Measurements from ENCODE around the gene PSMC5. TPM values are rescaled to one million over a fixed set of nuclear protein-coding genes. Genes with fewer than 3 reads are reported as not detected.

Gene PSMC5
- total and polyA plus RNA-seq, 9 of the 15 experiments (the other 6 are each of a cell fraction or from before 2014, with no cell fraction given), result 89.2 to 393 (median 161) TPM

GRCh38 chr17:63834431-63835166 lies 7.4 kb downstream of the PSMC5 start (continued):
- TF ChIP-seq TFAP4 (CRISPR knock-in tag; IDR thresholded peaks at IDR 0.05; ENCODE audit: borderline replicate concordance) (peak; percentile 45; the same call in 1 of the 2 replicates), E2F5 (CRISPR knock-in tag; IDR thresholded peaks at IDR 0.05) (no peak), POLR3A (IDR thresholded peaks at IDR 0.05; ENCODE audit: borderline replicate concordance, extremely low read depth, insufficient read depth, insufficient read length) (no peak), HLTF (IDR thresholded peaks at IDR 0.05) (no peak), YBX1 (IDR thresholded peaks at IDR 0.05) (no peak), CTCF (IDR thresholded peaks at IDR 0.05 in 2 of 3, conservative IDR thresholded peaks at IDR 0.05 in 1 of 3; ENCODE audit: insufficient read depth in 2 of 3, low read depth in 1 of 3, low read length in 3 of 3) (peak; percentile 91 to 99 (median 99)), E2F6 (IDR thresholded peaks at IDR 0.05; ENCODE audit: borderline replicate concordance in 1 of 2, extremely low read depth in 1 of 2, insufficient read depth in 1 of 2, insufficient read length in 1 of 2, low read depth in 1 of 2, low read length in 1 of 2, poor library complexity in 1 of 2, severe bottlenecking in 1 of 2) (peak in 1 of 2 experiments; percentile 6), CBFA2T3 (IDR thresholded peaks at IDR 0.05) (no peak), PYGO2 (tag; IDR thresholded peaks at IDR 0.05) (no peak), ZNF274 (IDR thresholded peaks at IDR 0.05; ENCODE audit: borderline replicate concordance, low read depth, low read length) (no peak), SMARCA4 (IDR thresholded peaks at IDR 0.05) (peak; percentile 35; the same call in 1 of the 2 replicates), ZNF384 (IDR thresholded peaks at IDR 0.05; ENCODE audit: low read depth, low read length) (peak; percentile 85), CTBP1 (IDR thresholded peaks at IDR 0.05; ENCODE audit: borderline replicate concordance) (peak; percentile 35; the same call in 1 of the 2 replicates), RAD21 (CRISPR knock-in tag; conservative IDR thresholded peaks at IDR 0.05 in 1 of 2, IDR thresholded peaks at IDR 0.05 in 1 of 2) (peak; percentile 44 to 68; a peak in 3 of 4 replicates), SMAD4 (CRISPR knock-in tag; conservative IDR thresholded peaks at IDR 0.05) (peak; percentile 66), SMC3 (conservative IDR thresholded peaks at IDR 0.05; ENCODE audit: insufficient read depth, low read depth, low read length) (peak; percentile 25; the same call in 1 of the 2 replicates)

Measured in K562 (cell line).